NB4 (cell line): ENCODE results near the gene TEN1.

Experiments used
- DNase-seq: peaks from one replicate; pipeline ENCODE4 v3.0.0; 2010; ENCODE audit warnings: low read depth
- H3K4me3 ChIP-seq: one replicate; pipeline ENCODE4 v1.5.1; 2011; ENCODE audit warnings: mild to moderate bottlenecking, low read depth, low read length, moderate library complexity
- CTCF ChIP-seq: IDR thresholded peaks from one replicate; pipeline ENCODE4 v1.5.1; 2012; ENCODE audit warnings: low read depth, low read length
- MAX ChIP-seq: IDR thresholded peaks from 2 replicates; pipeline ENCODE4 v1.6.1; 2011; ENCODE audit warnings: low read depth, low read length
- MYC ChIP-seq: IDR thresholded peaks from 2 replicates; pipeline ENCODE4 v1.6.1; 2011; ENCODE audit warnings: low read depth, low read length
- POLR2A ChIP-seq: IDR thresholded peaks from 2 replicates; pipeline ENCODE4 v1.6.1; 2011; ENCODE audit warnings: mild to moderate bottlenecking; ENCODE audit not compliant: insufficient read length; ENCODE audit errors: extremely low read depth

Gene TEN1

GRCh38 chr17:75995385-75995925 is 16.4 kb downstream of the TEN1 start:
- no peak for TF ChIP-seq POLR2A
- TF ChIP-seq MYC, result no peak
- TF ChIP-seq MAX, result no peak
- TF ChIP-seq CTCF, result no peak

GRCh38 chr17:75996665-75997590 is 17.9 kb downstream of the TEN1 start:
- TF ChIP-seq MAX, result no peak
- peak; percentile 61; the same call in 1 of the 2 replicates for TF ChIP-seq MYC
- peak; percentile 93 for DNase-seq
- peak overlapping the region; percentile 16 for H3K4me3 ChIP-seq

More at GRCh38 chr17:75995385-75995925, 16.4 kb downstream of the TEN1 start:
- DNase-seq, result no peak
- no peak overlapping the region for H3K4me3 ChIP-seq

GRCh38 chr17:75998327-75998795 is 19.3 kb downstream of the TEN1 start:
- DNase-seq, result no peak

GRCh38 chr17:76000016-76000754 is 21.1 kb downstream of the TEN1 start:
- no peak overlapping the region for H3K4me3 ChIP-seq
- DNase-seq, result peak; percentile 71
- TF ChIP-seq MAX (0 out of 2 replicates have a peak, but pooled peaks have one; percentile 35), CTCF (peak; percentile 83), MYC (no peak; the same call in 1 of the 2 replicates)

More at GRCh38 chr17:75998327-75998795, 19.3 kb downstream of the TEN1 start:
- H3K4me3 ChIP-seq, result no peak overlapping the region
- TF ChIP-seq MYC (no peak), POLR2A (no peak), CTCF (no peak), MAX (no peak)

GRCh38 chr17:76000755-76001521 is 21.9 kb downstream of the TEN1 start, which contains the start of gene CDK3:
CDK3 (plus strand) TSS chr17:76000855; CDS start chr17:76001426, 571 bp downstream.
- TF ChIP-seq POLR2A, result no peak
- no peak for TF ChIP-seq MYC
- no peak for TF ChIP-seq CTCF
- no peak for TF ChIP-seq MAX
- no peak within 1 kb of the TSS for H3K4me3 ChIP-seq
- no peak for DNase-seq
